ENCODE measurements around the gene NCKIPSD. TPM values are rescaled to one million over a fixed set of nuclear protein-coding genes. Genes with fewer than 3 reads are reported as not detected.
A peak's percentile ranks its signal among the peaks of the same experiment; 100 is the strongest.

NCKIPSD gene
- total RNA-seq, 1 donor from 2014 or later, result 34.1 TPM

DNA sequence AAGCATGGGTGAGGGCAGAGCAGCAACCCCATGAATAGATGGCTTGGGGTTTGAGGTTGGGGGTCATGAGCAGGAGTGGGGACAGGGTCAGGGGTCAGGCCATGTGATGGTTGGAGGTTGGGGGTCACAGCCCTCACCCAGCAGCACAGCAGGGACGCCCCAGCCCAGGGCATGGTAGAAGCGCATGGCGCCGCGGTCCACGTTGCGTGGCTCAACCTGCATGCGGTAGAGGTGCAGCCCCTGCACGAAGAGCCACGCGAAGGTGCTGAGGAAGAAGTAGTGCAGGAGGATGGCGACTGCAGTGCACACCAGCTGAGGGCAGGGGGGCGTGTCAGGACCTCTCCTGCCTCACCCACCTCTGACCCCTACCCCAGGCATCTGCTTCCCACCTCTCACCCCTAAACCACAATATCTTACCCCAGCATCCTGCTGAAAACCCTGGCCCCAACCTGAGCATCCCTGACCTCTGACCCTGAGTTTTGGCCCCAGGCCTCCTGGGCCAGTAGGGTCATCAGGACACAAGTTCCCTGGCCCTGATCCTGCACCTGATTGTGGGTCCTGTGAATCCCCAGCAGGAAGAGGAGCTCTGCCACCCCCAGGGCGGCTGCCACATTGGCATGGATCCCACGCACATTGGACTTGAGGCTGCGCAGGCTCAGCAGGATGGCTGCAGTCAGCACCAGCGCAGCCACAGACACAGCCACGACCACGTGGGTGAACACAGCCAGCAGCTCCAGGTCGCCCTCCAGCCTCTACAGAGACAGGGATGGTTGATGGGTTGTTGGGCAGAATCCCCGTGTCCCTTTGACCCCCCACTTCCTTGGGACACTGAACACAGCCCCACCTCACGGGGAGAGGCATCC, 40.6 kb downstream of the NCKIPSD start:
- no peak overlapping the region for H3K4me3 Mint-ChIP-seq (ENCODE audit: unreplicated experiment)

DNA sequence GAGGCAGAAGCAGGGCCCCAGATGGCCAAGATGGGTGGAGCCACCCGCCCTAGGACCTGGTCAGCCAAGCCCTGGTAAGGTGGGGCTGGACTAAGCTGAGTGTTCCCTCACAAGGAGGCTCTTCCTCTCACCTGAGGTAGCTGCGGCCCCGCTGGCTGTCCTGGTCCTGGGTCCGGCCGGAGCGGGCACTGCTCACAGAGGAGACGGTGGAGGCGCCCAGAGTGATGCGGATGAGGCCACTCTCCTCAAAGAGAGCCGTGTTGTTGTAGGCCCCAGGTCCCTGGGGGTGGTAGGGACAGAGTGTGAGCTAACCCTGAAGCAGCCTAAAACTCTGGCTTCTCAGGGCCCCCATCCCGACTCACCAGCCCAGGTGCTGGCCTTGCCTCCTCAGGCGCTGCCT, 43.1 kb downstream of the NCKIPSD start:
- H3K36me3 Mint-ChIP-seq (ENCODE audit: low read depth, unreplicated experiment), result peaks cover 11% of the 10 kb centered on the region
- no peak overlapping the region for H3K4me3 Mint-ChIP-seq (ENCODE audit: unreplicated experiment)
- TF ChIP-seq, protein P1, sequence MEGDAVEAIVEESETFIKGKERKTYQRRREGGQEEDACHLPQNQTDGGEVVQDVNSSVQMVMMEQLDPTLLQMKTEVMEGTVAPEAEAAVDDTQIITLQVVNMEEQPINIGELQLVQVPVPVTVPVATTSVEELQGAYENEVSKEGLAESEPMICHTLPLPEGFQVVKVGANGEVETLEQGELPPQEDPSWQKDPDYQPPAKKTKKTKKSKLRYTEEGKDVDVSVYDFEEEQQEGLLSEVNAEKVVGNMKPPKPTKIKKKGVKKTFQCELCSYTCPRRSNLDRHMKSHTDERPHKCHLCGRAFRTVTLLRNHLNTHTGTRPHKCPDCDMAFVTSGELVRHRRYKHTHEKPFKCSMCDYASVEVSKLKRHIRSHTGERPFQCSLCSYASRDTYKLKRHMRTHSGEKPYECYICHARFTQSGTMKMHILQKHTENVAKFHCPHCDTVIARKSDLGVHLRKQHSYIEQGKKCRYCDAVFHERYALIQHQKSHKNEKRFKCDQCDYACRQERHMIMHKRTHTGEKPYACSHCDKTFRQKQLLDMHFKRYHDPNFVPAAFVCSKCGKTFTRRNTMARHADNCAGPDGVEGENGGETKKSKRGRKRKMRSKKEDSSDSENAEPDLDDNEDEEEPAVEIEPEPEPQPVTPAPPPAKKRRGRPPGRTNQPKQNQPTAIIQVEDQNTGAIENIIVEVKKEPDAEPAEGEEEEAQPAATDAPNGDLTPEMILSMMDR (IDR thresholded peaks at IDR 0.05; ENCODE audit: unreplicated experiment), result no peak
- H3K27me3 Mint-ChIP-seq (ENCODE audit: unreplicated experiment), result peaks cover 12% of the 10 kb centered on the region
- no peak overlapping the region for H3K27ac Mint-ChIP-seq (ENCODE audit: unreplicated experiment)
- peaks cover 8% of the 10 kb centered on the region for H3K4me1 Mint-ChIP-seq (ENCODE audit: unreplicated experiment)
- no peak for DNase-seq (ENCODE audit: low spot score)
- no peaks in the 10 kb centered on the region for H3K9me3 Mint-ChIP-seq (ENCODE audit: unreplicated experiment)

More for the DNA sequence above, 40.6 kb downstream of the NCKIPSD start:
- Mint-ChIP-seq H3K36me3 (ENCODE audit: low read depth, unreplicated experiment) (peaks cover 12% of the 10 kb centered on the region), H3K27me3 (ENCODE audit: unreplicated experiment) (peaks cover 13% of the 10 kb centered on the region), H3K27ac (ENCODE audit: unreplicated experiment) (no peak overlapping the region), H3K9me3 (ENCODE audit: unreplicated experiment) (no peaks in the 10 kb centered on the region), H3K4me1 (ENCODE audit: unreplicated experiment) (no peaks in the 10 kb centered on the region)
- TF ChIP-seq, protein P1 (IDR thresholded peaks at IDR 0.05; ENCODE audit: unreplicated experiment), result no peak
- no peak for DNase-seq (ENCODE audit: low spot score)

DNA sequence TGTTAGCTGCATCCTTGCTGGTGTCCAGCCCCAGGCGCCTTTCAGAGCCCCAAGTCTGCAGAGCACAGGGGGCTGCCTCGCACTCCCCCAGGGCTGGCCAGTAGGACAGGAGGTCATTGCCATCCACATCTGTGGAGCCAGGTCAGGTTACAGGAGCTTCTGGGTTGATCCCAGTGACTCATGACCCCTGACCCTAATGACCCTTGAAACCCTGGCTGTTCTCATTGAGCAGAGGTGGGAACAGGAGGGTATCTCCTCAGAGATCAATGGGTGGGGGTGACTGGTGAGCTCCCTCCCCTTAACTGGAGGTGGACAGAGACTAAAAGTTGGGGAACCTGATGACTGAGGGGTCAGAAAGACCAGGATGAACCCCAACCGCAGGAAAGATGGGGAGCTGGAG, 44.3 kb downstream of the NCKIPSD start:
- Mint-ChIP-seq H3K27ac (ENCODE audit: unreplicated experiment) (no peak overlapping the region), H3K4me3 (ENCODE audit: unreplicated experiment) (no peak overlapping the region), H3K27me3 (ENCODE audit: unreplicated experiment) (peaks cover 15% of the 10 kb centered on the region), H3K9me3 (ENCODE audit: unreplicated experiment) (no peaks in the 10 kb centered on the region), H3K4me1 (ENCODE audit: unreplicated experiment) (peaks cover 18% of the 10 kb centered on the region), H3K36me3 (ENCODE audit: low read depth, unreplicated experiment) (peaks cover 11% of the 10 kb centered on the region)
- DNase-seq (ENCODE audit: low spot score), result no peak
- TF ChIP-seq, protein P1 (IDR thresholded peaks at IDR 0.05; ENCODE audit: unreplicated experiment), result no peak

DNA sequence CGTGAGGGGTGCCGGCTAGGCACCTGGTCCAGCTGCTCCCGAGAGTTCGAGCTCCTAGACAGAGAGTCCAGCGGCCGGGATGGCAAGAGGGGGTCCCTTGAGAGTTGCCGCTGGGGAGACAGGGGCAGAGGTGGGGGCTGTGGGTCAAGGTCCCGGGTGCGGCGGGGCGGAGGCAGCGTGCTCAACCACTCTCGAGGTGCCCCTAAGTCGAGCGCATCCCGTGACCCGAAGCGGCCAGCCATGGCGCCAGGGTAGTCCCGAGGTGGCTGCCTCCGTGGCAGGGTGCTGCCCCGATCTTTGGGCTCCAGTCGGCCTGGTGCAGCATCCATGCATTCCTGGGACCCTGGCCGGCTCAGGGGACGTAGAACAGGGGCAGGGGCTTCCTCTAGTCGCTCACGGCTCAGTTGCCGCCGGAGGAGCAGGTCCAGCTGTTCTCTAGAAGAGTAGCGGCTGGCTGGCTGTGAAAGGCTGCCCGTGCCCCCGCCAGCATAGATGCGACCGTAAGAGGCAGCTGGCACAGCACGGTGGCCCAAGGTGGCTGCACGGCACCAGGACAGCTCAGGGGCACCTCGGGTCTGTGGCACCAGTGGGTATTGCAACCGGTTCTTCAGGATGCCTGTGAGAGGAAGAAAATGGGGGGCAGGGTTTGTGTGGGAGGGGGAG, 45.6 kb downstream of the NCKIPSD start:
- Mint-ChIP-seq H3K36me3 (ENCODE audit: low read depth, unreplicated experiment) (peaks cover 11% of the 10 kb centered on the region), H3K9me3 (ENCODE audit: unreplicated experiment) (no peaks in the 10 kb centered on the region), H3K4me3 (ENCODE audit: unreplicated experiment) (no peak overlapping the region), H3K27me3 (ENCODE audit: unreplicated experiment) (peaks cover 16% of the 10 kb centered on the region), H3K4me1 (ENCODE audit: unreplicated experiment) (peaks cover 23% of the 10 kb centered on the region), H3K27ac (ENCODE audit: unreplicated experiment) (no peak overlapping the region)
- DNase-seq (ENCODE audit: low spot score), result no peak
- TF ChIP-seq, protein P1 (IDR thresholded peaks at IDR 0.05; ENCODE audit: unreplicated experiment), result no peak

DNA sequence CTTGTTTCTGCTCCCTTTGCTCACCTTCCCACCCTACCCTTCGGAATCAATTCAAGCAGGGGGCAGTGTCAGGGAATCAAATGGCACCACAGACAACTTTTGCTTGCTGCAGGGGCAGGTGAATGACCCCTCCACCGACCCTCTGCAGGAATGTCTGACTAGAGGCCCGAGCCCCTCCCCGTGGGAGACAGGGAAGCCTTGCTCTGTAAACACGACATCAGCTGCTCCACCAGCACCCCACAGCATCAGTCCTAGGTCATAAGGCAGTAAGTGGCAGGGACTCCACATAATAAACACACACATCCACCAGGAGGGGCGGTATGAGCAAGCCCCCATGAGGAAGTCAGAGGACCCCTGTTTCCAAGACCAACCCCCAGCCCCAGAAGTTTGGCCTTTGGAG, 48.4 kb downstream of the NCKIPSD start:
- no peaks in the 10 kb centered on the region for H3K9me3 Mint-ChIP-seq (ENCODE audit: unreplicated experiment)
- TF ChIP-seq, protein P1 (IDR thresholded peaks at IDR 0.05; ENCODE audit: unreplicated experiment), result no peak
- peak overlapping the region; percentile 95 for H3K27ac Mint-ChIP-seq (ENCODE audit: unreplicated experiment)
- peak overlapping the region; percentile 65 for H3K4me3 Mint-ChIP-seq (ENCODE audit: unreplicated experiment)
- H3K27me3 Mint-ChIP-seq (ENCODE audit: unreplicated experiment), result peaks cover 16% of the 10 kb centered on the region
- peaks cover 16% of the 10 kb centered on the region for H3K36me3 Mint-ChIP-seq (ENCODE audit: low read depth, unreplicated experiment)
- H3K4me1 Mint-ChIP-seq (ENCODE audit: unreplicated experiment), result peaks cover 29% of the 10 kb centered on the region
- no peak for DNase-seq (ENCODE audit: low spot score)
